Hepatic stellate cell (primary cell): ENCODE data around the gene TICRR.

ENCODE experiments used
- DNase-seq: peaks from one replicate; pipeline ENCODE4 v3.0.0; 2011; ENCODE audit warnings: low spot score

The TICRR gene

DNA sequence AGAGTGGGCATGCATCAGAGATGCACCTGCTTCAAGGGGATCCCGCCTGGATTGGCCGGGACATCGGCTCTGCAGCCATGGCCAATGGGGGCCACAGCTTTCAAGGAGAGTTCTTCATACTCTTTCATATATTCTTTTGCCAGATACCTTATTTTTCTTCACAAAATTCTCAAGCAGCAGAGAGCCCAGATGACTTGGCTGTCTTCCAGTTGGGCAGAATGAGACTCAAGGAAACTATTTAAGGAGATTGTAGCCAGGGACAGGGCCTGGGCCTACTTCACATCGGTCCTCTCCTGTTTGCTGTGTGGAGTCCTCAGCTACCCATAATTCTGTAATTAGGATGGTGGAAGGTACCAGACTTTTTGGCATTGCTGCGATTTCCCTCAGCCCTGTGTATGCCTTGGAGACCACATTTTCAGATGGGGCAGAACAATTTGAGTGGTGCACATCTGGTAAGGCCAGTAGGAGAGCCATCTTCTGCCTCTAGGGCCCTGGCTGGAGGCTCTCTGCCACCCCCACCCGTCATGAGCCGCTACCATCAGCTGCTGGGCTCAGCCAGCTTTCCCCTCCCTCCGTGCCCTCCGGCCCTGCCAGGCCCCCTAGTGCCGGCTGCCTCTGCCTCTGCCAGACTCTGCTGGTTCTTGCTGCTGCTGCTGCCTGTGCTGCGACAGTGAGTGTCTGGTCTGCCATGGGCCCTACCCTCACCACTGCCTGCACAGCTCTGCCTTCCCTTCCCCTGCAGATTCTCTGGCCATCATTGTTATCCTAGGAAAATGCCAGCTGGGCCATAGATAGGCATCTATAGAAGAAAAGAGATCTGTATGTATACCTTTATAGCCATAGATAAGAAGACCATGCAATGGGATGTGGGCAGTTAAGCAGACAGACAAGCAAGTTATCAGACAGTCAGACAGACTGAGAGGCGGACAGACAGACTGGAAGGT, 97.2 kb downstream of the TICRR start:
- no peak for DNase-seq

DNA sequence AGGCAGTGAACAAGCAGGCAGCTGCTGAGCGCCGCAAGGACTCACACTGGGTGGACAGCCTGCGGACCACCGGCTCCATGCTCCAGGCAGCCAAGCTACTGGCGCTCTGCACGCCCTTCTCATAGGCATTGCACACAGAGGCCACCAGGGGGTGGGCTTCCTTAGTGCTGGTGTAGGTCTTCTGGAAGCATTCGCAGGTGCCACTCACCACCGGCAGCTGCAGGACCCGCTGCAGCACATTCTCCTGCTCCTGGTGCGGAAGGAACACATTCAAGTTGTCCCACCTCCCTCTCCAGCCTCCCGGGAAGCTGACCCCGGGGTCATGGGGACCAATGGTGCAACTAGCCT, 97.9 kb downstream of the TICRR start:
- DNase-seq: no peak

DNA sequence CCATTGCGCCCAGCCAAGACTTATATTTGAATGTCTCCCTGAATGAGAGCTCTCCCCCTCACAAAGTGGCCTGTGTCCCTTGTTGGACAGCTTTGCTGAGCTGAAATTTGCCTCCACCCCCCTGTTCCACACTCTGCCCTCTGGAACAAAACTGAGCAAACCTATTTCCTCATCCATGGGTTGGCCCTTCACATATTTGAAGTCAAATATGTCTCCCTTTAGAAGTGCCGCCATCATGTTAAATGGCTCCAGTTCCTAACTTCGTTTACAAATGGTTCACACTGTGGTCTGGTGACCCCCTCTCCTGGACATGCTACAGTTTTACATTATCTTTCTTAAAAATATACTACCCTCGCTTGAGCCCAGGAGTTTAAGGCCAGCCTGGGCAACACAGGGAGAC, 99.3 kb downstream of the TICRR start:
- DNase-seq: no peak

DNA sequence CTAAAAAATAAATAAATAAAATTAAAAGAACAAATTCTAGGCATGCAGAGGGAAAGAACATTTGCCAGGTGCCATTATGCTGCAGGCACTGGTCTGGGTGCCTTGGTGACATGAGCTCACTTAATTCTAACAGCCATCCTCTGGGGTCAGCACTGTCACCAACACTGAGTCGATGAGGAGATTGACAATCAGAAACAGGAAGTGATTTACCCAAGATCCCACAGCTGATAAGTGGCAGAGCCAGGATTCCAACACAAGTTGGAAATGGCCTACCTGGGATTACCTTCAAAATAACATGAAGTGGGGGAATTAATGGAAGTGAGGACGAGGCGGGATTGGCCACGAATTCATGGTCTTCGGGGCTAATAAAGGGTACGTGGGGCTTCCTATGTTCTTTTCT, 100.3 kb downstream of the TICRR start:
- DNase-seq: no peak

DNA sequence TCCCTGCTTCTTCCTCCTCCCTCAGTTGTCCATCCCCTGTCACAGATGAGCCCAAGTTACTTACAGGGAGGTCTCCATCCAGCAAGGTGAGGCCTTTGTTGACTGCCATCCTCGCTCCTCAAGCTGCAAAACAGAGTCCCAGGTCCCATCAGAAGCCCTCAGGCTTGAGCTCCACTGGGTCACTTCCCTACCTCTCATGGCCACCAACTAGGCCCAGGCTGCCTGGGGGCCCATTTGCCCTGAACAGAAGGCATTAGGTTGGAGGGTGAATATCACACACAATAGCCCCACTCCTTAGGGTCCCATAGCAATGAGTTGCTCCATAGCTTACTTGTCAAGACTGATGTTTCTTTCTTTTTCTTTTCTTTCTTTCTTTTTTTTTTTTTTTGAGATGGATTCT, 102.1 kb downstream of the TICRR start:
- DNase-seq: no peak
